ENCODE data around the gene SPDEF.

Gene SPDEF

GRCh38 chr6:34512738-34513115, 43.4 kb downstream of the SPDEF start:
- DNase-seq: no peak

- DNase-seq: no peak
Observed at GRCh38 chr6:34511915-34512737, 44.0 kb downstream of the SPDEF start.

DNA sequence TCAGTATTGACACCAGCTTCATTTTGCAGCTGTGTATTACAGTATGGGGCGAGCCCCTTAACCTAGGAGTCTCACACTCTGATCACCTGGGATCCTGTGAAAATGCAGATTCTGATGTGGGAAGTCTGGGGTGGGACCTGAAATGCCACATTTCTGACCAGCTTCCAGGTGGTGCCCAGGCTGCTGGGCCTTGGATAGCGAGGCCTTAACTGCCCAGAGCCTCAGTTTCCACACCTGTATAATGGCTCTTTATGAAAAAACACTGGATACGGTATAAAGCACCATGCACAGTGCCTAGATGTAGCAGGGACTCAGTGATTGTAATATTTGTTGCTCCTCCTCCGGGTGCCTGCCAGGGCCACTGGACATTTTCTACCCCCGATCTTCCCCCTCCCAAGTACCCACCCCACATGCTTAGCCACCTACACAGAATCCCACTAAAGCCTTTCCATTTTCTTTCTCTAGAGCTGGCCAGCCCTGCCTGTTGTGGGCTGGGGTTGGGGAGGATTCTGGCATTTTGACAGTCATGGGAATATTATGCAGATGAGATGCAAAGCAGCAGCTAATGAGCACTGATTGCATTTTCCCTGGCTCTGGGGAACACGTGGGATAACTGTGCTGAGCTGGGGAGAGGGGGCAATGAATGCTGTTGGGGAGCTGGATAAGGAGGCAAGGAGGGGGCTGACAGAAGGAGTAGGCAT, 44.8 kb downstream of the SPDEF start:
- no peak for DNase-seq

DNA sequence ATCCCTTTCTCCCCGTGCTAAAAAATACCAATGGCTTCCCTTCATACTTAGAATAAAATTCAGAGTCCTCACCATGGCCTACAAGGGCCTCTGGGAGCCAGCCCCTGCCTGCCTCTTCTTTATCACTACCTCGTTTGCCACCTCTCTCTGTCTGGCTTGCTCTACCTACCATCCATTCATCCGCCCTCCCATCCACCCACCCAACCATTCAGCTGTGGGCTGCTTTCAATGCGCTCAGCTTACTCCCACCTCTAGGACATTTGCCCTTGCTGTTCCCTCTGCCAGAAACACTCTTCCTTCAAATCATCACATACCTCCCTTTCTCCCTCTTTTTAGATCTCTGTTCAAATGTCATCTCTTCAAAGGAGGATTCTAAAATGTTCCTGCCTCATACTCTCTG, 45.8 kb downstream of the SPDEF start:
- DNase-seq: no peak

DNA sequence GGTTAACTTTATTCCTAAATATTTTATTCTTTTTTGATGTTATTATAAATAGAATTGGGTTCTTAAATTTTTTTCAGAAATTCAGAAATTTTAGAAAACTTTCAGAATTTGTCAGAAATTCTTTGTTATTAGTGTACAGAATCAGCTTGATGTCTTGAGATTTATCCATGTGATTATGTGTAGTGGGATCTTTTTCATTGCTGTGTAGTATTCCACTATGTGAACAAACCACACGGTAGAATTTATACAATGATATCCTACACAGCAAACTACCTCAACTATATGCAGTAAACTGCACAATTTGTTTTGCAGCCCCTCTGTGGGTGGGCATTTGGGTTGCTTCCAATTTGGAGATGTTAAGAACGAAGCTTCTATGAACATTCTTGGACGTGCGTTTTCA, 46.3 kb downstream of the SPDEF start:
- no peak for DNase-seq

- DNase-seq: no peak
Observed at GRCh38 chr6:34508425-34508824, 47.7 kb downstream of the SPDEF start.

DNA sequence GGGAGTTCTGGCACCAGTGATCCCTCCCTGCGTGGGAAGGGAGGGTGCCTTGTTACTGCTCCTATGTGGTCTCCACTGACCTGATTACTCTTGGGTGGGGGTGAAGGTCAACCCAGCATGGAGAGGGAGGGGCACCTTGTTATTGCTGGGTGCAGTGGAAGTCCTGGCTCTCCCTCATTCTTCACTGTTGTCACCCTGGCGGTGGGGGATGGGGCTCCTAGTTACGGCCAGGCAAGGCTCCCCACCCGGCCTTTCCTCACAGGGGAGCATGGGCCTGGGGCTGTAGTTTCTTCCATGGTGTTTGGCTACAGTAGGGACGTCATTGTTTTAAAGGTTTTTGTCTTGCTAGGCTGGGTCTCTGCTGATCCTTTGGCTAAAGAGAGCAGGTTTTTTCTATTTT, 49.4 kb downstream of the SPDEF start:
- no peak for DNase-seq

DNA sequence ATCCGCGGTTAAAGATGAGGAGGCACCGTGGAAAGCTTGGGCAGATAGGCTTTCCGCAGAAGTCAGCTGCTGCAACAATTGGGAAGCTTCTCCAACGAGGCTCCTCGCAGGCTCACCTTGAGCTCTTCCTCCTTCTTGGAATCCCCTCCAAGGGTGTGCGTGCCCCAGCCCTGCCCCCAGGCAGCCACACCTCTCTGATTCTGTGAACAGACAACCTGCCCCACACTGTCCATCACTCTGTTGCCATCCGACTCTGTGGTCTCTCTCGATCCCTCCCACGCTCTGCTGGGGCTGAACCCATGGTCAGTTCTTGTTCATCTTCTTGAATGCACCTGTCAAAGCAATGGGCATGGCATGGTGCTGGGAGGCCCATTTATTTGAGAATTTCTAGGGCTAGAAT, 58.7 kb downstream of the SPDEF start:
- no peak for DNase-seq

GRCh38 chr6:34496103-34496685, 59.9 kb downstream of the SPDEF start:
- DNase-seq: no peak

DNA sequence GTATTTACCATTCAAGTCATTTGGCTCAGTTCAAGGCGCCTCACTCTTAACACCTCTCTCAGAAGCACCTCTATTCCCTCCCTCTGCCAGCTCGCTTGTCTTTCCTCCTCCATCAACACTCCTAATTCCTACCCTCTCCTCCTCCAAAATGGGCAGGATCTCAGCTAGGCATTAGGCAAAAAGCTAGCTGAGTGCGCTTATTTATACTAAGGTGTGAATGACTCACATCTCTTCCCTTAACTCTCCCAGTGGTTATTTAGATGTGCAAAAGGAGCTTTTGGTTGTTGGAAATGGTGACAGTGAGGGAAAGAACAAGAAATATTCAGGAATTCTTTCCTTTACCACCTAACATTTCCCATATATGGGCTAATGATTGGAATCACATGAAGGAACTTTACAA, 61.2 kb downstream of the SPDEF start:
- no peak for DNase-seq

GRCh38 chr6:34493344-34493743, 62.8 kb downstream of the SPDEF start:
- DNase-seq: no peak

DNA sequence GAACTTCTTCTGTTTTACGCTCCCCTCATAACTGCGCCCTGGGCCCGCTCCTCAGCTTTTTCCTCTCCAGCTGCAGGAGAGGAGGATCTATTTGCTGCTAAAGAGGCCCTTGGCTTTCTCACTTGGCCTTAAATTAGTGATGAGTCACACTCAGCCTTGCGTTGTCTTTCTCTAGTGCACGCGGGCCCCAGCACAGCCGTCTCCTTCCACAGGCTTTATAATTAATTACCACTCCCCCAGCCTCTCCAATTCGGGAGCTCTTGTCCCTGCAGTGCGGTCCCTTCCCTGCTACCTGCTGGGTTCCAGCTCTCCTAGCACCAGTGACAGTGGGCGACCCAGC, 65.1 kb downstream of the SPDEF start:
- no peak for DNase-seq

- DNase-seq: no peak
Observed at GRCh38 chr6:34490390-34491090, 65.6 kb downstream of the SPDEF start.

- no peak for DNase-seq
Observed at GRCh38 chr6:34489207-34489805, 66.8 kb downstream of the SPDEF start.

Data from central memory CD4-positive, alpha-beta T cell (primary cell).